Smooth muscle cell (in vitro differentiated cells): ENCODE data around the gene FUT1. TPM values are rescaled to one million over a fixed set of nuclear protein-coding genes. Genes with fewer than 3 reads are reported as not detected.

ENCODE experiments used
- DNase-seq: peaks from one replicate; lab custom pipeline; 2025; ENCODE audit not compliant: unreplicated experiment; lab: John Stamatoyannopoulos, UW
- H2AFZ ChIP-seq: fragments of 200-600 bp; sonication (generic); 2 replicates; pipeline ENCODE4 v1.6.0; 2016; ENCODE audit warnings: antibody characterized with exemption, low read depth, mild to moderate bottlenecking
- H3F3A ChIP-seq: fragments of 200-600 bp; sonication (generic); 2 replicates; pipeline ENCODE4 v1.6.0; 2017; ENCODE audit warnings: antibody characterized with exemption, low read depth
- H3K27ac ChIP-seq: fragments of 200-600 bp; sonication (generic); 2 replicates; pipeline ENCODE4 v1.5.1; 2016; ENCODE audit warnings: low read depth, mild to moderate bottlenecking
- H3K27me3 ChIP-seq: fragments of 200-600 bp; sonication (generic); 2 replicates; pipeline ENCODE4 v1.6.1; 2016; ENCODE audit warnings: low read depth, mild to moderate bottlenecking
- H3K36me3 ChIP-seq: fragments of 200-600 bp; sonication (generic); 2 replicates; pipeline ENCODE4 v1.5.1; 2016; ENCODE audit warnings: low read depth
- H3K4me1 ChIP-seq: fragments of 200-600 bp; sonication (generic); 2 replicates; pipeline ENCODE4 v1.5.1; 2016; ENCODE audit warnings: low read depth
- H3K4me2 ChIP-seq: fragments of 200-600 bp; sonication (generic); 2 replicates; pipeline ENCODE4 v1.6.0; 2016; ENCODE audit warnings: mild to moderate bottlenecking
- H3K4me3 ChIP-seq: fragments of 200-600 bp; sonication (generic); 2 replicates; pipeline ENCODE4 v1.5.1; 2016; ENCODE audit warnings: mild to moderate bottlenecking
- H3K79me2 ChIP-seq: fragments of 200-600 bp; sonication (generic); 2 replicates; pipeline ENCODE4 v1.6.0; 2016; ENCODE audit warnings: low read depth, mild to moderate bottlenecking
- H3K9ac ChIP-seq: fragments of 200-600 bp; sonication (generic); 2 replicates; pipeline ENCODE4 v1.6.0; 2016; ENCODE audit warnings: low read depth
- H3K9me3 ChIP-seq: fragments of 200-600 bp; sonication (generic); replicated peaks from 2 replicates; pipeline ENCODE4 v1.5.1; 2016; ENCODE audit warnings: low read depth
- H4K20me1 ChIP-seq: fragments of 200-600 bp; sonication (generic); 2 replicates; pipeline ENCODE4 v1.6.0; 2016; ENCODE audit warnings: low read depth
- CTCF ChIP-seq: fragments of 200-600 bp; sonication (generic); IDR thresholded peaks from 2 replicates; pipeline ENCODE4 v1.5.1; 2017; ENCODE audit warnings: borderline replicate concordance, mild to moderate bottlenecking, antibody characterized with exemption; ENCODE audit not compliant: insufficient read depth, poor library complexity, severe bottlenecking
- WGBS: methylation state at CpG from one replicate; pipeline ENCODE4 v1.1.7; 2016; ENCODE audit warnings: low lambda C conversion rate; 5-methylcytosine and 5-hydroxymethylcytosine counted together
- polyA plus RNA-seq: library from polyadenylated mRNA; unstranded; fragments of >200 nt; fragmentation: Nextera tagmentation; extraction: Ambion mirVana; gene quantifications from 2 replicates; pipeline ENCODE4 v1.2.1, GENCODE V29; 2016
- total RNA-seq: library from RNA; depleted of rRNA; stranded (reverse); fragments of >200 nt; gene quantifications from 2 replicates; pipeline ENCODE4 v1.2.3, GENCODE V29; 2014

FUT1 gene
- total and polyA plus RNA-seq, 2 experiments from 2014 or later, result 0.51 to 0.58 TPM

- H3F3A ChIP-seq, result peaks cover 11% of the 10 kb centered on the region
- no peak overlapping the region for H3K9ac ChIP-seq
- WGBS, result 74% methylated on average over 5 of the region's 5 CpGs
- no peak for TF ChIP-seq CTCF
- no peak overlapping the region for H3K4me2 ChIP-seq
- no peak overlapping the region for H2AFZ ChIP-seq
- H3K9me3 ChIP-seq, result no peaks in the 10 kb centered on the region
- no peak overlapping the region for H3K27ac ChIP-seq
- H3K79me2 ChIP-seq, result no peaks in the 10 kb centered on the region
- no peaks in the 10 kb centered on the region for H3K27me3 ChIP-seq
- no peak for DNase-seq
- no peaks in the 10 kb centered on the region for H3K4me1 ChIP-seq
- H3K4me3 ChIP-seq, result no peak overlapping the region
- no peaks in the 10 kb centered on the region for H3K36me3 ChIP-seq
- no peaks in the 10 kb centered on the region for H4K20me1 ChIP-seq
These were observed 32.1 kb upstream of the FUT1 start for GRCh38 chr19:48784527-48784926.

GRCh38 chr19:48780631-48781391 lies 28.4 kb upstream of the FUT1 start:
- peak overlapping the region; percentile 85 for H3K27ac ChIP-seq
- H3K36me3 ChIP-seq, result no peaks in the 10 kb centered on the region
- no peak overlapping the region for H2AFZ ChIP-seq
- 31% methylated on average over 14 of the region's 14 CpGs for WGBS
- no peaks in the 10 kb centered on the region for H3K27me3 ChIP-seq
- peak overlapping the region; percentile 71 for H3K4me2 ChIP-seq
- peaks cover 11% of the 10 kb centered on the region for H3F3A ChIP-seq
- H3K9me3 ChIP-seq, result no peaks in the 10 kb centered on the region
- H4K20me1 ChIP-seq, result no peaks in the 10 kb centered on the region
- peak; percentile 32 for DNase-seq
- H3K79me2 ChIP-seq, result no peaks in the 10 kb centered on the region
- no peak overlapping the region for H3K4me3 ChIP-seq
- TF ChIP-seq CTCF, result no peak
- no peaks in the 10 kb centered on the region for H3K4me1 ChIP-seq
- H3K9ac ChIP-seq, result no peak overlapping the region

- Histone ChIP-seq H3K27me3 (no peaks in the 10 kb centered on the region), H3K9me3 (no peaks in the 10 kb centered on the region), H4K20me1 (no peaks in the 10 kb centered on the region), H3K27ac (no peak overlapping the region), H3K4me1 (no peaks in the 10 kb centered on the region), H3F3A (peaks cover 11% of the 10 kb centered on the region), H3K9ac (no peak overlapping the region), H3K4me3 (no peak overlapping the region), H2AFZ (no peak overlapping the region), H3K4me2 (no peak overlapping the region), H3K36me3 (no peaks in the 10 kb centered on the region), H3K79me2 (no peaks in the 10 kb centered on the region)
- WGBS, result 72% methylated on average over 1 of the region's 1 CpG
- TF ChIP-seq CTCF, result no peak
- DNase-seq, result no peak
These were observed 27.2 kb upstream of the FUT1 start for GRCh38 chr19:48779636-48780035.

- TF ChIP-seq CTCF, result no peak
- H3K36me3 ChIP-seq, result no peaks in the 10 kb centered on the region
These were observed 25.3 kb upstream of the FUT1 start for GRCh38 chr19:48777720-48778119.

More at GRCh38 chr19:48777720-48778119, 25.3 kb upstream of the FUT1 start:
- H3K27ac ChIP-seq, result no peak overlapping the region
- peaks cover 20% of the 10 kb centered on the region for H3F3A ChIP-seq
- WGBS, result 91% methylated on average over 12 of the region's 12 CpGs
- no peaks in the 10 kb centered on the region for H3K27me3 ChIP-seq
- no peak overlapping the region for H3K4me2 ChIP-seq
- no peaks in the 10 kb centered on the region for H3K9me3 ChIP-seq
- H2AFZ ChIP-seq, result no peak overlapping the region
- H4K20me1 ChIP-seq, result no peaks in the 10 kb centered on the region
- no peak overlapping the region for H3K9ac ChIP-seq
- no peaks in the 10 kb centered on the region for H3K79me2 ChIP-seq
- no peak overlapping the region for H3K4me3 ChIP-seq
- H3K4me1 ChIP-seq, result no peaks in the 10 kb centered on the region
- DNase-seq, result no peak
